ENCODE data around the gene WHAMM. TPM values are rescaled to one million over a fixed set of nuclear protein-coding genes. Genes with fewer than 3 reads are reported as not detected.

Gene WHAMM
- polyA plus RNA-seq, 1 donor = 12.8 TPM

- Histone ChIP-seq H3K4me1 (ENCODE audit: control insufficient read depth, insufficient read depth, low read length) (no peaks in the 10 kb centered on the region), H3K36me3 (ENCODE audit: control insufficient read depth, insufficient read depth, low read length) (no peaks in the 10 kb centered on the region), H3K4me3 (ENCODE audit: low read length) (no peak overlapping the region), H3K27ac (ENCODE audit: low read length) (no peak overlapping the region), H3K27me3 (ENCODE audit: control insufficient read depth, insufficient read depth, low read length) (peaks cover 5% of the 10 kb centered on the region), H3K9me3 (ENCODE audit: control insufficient read depth, low read depth, low read length) (no peaks in the 10 kb centered on the region)
- DNase-seq = no peak
- no CpG with 5 or more reads among the region's 1 CpG for WGBS (ENCODE audit: insufficient coverage, low lambda C conversion rate)
These were observed 6.9 kb upstream of the WHAMM start for GRCh38 chr15:82802497-82802896.

- DNase-seq = no peak
- Histone ChIP-seq H3K4me3 (ENCODE audit: low read length) (no peak overlapping the region), H3K36me3 (ENCODE audit: control insufficient read depth, insufficient read depth, low read length) (no peaks in the 10 kb centered on the region), H3K9me3 (ENCODE audit: control insufficient read depth, low read depth, low read length) (no peaks in the 10 kb centered on the region), H3K27ac (ENCODE audit: low read length) (no peak overlapping the region), H3K4me1 (ENCODE audit: control insufficient read depth, insufficient read depth, low read length) (no peaks in the 10 kb centered on the region), H3K27me3 (ENCODE audit: control insufficient read depth, insufficient read depth, low read length) (peaks cover 5% of the 10 kb centered on the region)
- no CpG with 5 or more reads among the region's 2 CpGs for WGBS (ENCODE audit: insufficient coverage, low lambda C conversion rate)
These were observed 5.4 kb upstream of the WHAMM start for GRCh38 chr15:82803793-82804574.

- H3K9me3 ChIP-seq (ENCODE audit: control insufficient read depth, low read depth, low read length) = no peaks in the 10 kb centered on the region
- WGBS (ENCODE audit: insufficient coverage, low lambda C conversion rate) = no CpG with 5 or more reads among the region's 1 CpG
- no peaks in the 10 kb centered on the region for H3K4me1 ChIP-seq (ENCODE audit: control insufficient read depth, insufficient read depth, low read length)
- peak in 1 of 2 donors; percentile 17 for DNase-seq
- H3K27ac ChIP-seq (ENCODE audit: low read length) = no peak overlapping the region
- no peaks in the 10 kb centered on the region for H3K27me3 ChIP-seq (ENCODE audit: control insufficient read depth, insufficient read depth, low read length)
- no peak overlapping the region for H3K4me3 ChIP-seq (ENCODE audit: low read length)
- no peaks in the 10 kb centered on the region for H3K36me3 ChIP-seq (ENCODE audit: control insufficient read depth, insufficient read depth, low read length)
These were observed 4.9 kb upstream of the WHAMM start for GRCh38 chr15:82804575-82804949.

DNA sequence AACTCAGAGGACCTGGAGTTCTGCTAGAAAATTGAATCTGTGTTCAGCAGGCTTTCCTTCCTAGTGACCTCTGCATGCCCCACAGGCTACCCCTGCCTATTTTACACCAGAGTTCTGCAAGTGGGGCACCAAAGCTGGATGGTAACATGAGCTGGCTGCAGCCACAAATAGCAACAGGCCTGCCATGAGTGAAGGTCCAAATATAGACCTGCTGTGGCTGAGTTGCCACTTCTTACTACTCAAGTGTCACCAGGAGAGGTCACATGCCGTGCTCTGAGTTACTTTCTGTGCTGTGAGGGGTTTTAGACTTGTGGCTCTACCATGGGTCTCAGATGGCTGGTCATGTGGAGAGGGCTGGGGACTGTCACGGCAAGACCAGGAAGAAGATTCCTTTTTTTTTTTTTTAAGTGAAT lies 3.4 kb upstream of the WHAMM start, which contains the start of gene FSD2:
Gene FSD2 (minus strand): TSS at position 76 of the 413 bp plus-strand sequence. CDS start 18,679 bp downstream, outside the sequence.
- no peak within 1 kb of the TSS for H3K27ac ChIP-seq (ENCODE audit: low read length)
- H3K36me3 ChIP-seq (ENCODE audit: control insufficient read depth, insufficient read depth, low read length) = no peaks in the 10 kb centered on the region
- H3K9me3 ChIP-seq (ENCODE audit: control insufficient read depth, low read depth, low read length) = no peaks in the 10 kb centered on the region
- no peak for DNase-seq
- no peak within 1 kb of the TSS for H3K4me3 ChIP-seq (ENCODE audit: low read length)
- no peaks in the 10 kb centered on the region for H3K27me3 ChIP-seq (ENCODE audit: control insufficient read depth, insufficient read depth, low read length)
- H3K4me1 ChIP-seq (ENCODE audit: control insufficient read depth, insufficient read depth, low read length) = no peaks in the 10 kb centered on the region
- WGBS (ENCODE audit: insufficient coverage, low lambda C conversion rate) = no CpG with 5 or more reads among the region's 2 CpGs

GRCh38 chr15:82807920-82808633 lies 1.4 kb upstream of the WHAMM start:
- Histone ChIP-seq H3K4me1 (ENCODE audit: control insufficient read depth, insufficient read depth, low read length) (no peaks in the 10 kb centered on the region), H3K4me3 (ENCODE audit: low read length) (no peak overlapping the region), H3K27ac (ENCODE audit: low read length) (no peak overlapping the region), H3K27me3 (ENCODE audit: control insufficient read depth, insufficient read depth, low read length) (no peaks in the 10 kb centered on the region), H3K36me3 (ENCODE audit: control insufficient read depth, insufficient read depth, low read length) (peaks cover 1% of the 10 kb centered on the region), H3K9me3 (ENCODE audit: control insufficient read depth, low read depth, low read length) (no peaks in the 10 kb centered on the region)
- DNase-seq = no peak
- 90% methylated on average over 2 of the region's 11 CpGs for WGBS (ENCODE audit: insufficient coverage, low lambda C conversion rate)

DNA sequence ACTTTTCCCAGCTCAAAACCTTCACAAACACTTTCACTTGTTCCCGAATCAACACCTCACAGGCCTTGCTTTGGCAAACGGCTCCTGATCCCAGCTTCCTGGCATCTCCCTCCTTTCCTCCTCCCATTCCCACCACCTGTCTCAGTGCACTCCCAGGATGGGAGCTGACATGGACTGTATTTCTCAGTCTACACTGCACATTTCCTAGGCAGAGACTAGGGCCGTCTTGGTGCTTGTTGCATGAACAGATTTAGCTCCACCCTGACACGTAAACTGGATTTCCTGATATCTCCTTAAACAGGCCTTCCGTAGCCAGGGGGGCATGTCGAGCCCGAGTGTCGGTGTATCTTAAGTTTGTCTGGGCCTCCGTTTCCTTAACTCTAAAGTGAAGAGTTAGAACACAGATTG lies 790 bp upstream of the WHAMM start:
- 80% methylated on average over 7 of the region's 9 CpGs for WGBS (ENCODE audit: insufficient coverage, low lambda C conversion rate)
- no peak overlapping the region for H3K4me3 ChIP-seq (ENCODE audit: low read length)
- no peak for DNase-seq

DNA sequence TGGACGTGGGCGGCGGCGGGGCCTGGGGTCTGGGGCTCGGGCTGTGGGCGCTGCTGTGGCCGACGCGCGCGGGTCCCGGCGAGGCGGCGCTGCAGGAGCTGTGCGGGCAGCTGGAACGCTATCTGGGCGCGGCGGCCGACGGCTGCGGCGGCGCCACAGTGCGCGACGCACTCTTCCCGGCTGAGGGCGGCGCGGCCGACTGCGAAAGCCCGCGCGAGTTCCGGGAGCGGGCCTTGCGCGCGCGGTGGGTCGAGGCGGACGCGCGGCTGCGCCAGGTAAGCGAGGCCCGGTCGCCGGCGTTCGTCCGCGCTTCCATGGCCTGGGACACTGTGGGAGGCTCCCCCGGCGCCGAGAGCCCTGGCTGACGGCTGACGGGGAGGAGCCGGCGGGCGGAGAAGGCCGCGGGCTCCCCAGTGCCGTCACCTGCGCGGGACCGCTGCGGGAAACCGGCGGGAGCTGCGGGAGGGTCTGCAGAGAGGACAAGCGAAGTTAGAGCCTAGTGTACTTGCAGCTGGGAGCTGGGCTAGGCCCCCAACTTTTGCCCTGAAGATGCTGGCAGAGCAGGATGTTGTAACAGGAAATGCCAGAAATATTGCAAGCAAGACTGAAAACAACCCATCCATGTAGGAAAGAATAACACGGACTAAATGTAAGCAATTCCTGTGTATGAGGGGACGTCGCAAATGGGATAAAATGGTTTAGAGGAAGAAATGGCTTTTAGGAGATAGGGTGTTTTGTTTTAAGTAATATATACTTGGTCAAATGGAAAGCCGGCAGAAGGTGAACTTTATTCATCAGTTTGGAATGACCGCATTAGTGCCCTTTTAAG lies 847 bp downstream of the WHAMM start:
- Histone ChIP-seq H3K36me3 (ENCODE audit: control insufficient read depth, insufficient read depth, low read length) (peaks cover 14% of the 10 kb centered on the region), H3K27ac (ENCODE audit: low read length) (peak overlapping the region; percentile 99), H3K4me1 (ENCODE audit: control insufficient read depth, insufficient read depth, low read length) (no peaks in the 10 kb centered on the region), H3K27me3 (ENCODE audit: control insufficient read depth, insufficient read depth, low read length) (no peaks in the 10 kb centered on the region), H3K9me3 (ENCODE audit: control insufficient read depth, low read depth, low read length) (no peaks in the 10 kb centered on the region), H3K4me3 (ENCODE audit: low read length) (peak overlapping the region; percentile 60)
- peak in 1 of 2 donors; percentile 37 for DNase-seq
- WGBS (ENCODE audit: insufficient coverage, low lambda C conversion rate) = 0% methylated on average over 1 of the region's 81 CpGs

More for the DNA sequence above, 790 bp upstream of the WHAMM start:
- Histone ChIP-seq H3K27ac (ENCODE audit: low read length) (peak overlapping the region; percentile 53), H3K9me3 (ENCODE audit: control insufficient read depth, low read depth, low read length) (no peaks in the 10 kb centered on the region), H3K4me1 (ENCODE audit: control insufficient read depth, insufficient read depth, low read length) (no peaks in the 10 kb centered on the region), H3K27me3 (ENCODE audit: control insufficient read depth, insufficient read depth, low read length) (no peaks in the 10 kb centered on the region), H3K36me3 (ENCODE audit: control insufficient read depth, insufficient read depth, low read length) (peaks cover 5% of the 10 kb centered on the region)

DNA sequence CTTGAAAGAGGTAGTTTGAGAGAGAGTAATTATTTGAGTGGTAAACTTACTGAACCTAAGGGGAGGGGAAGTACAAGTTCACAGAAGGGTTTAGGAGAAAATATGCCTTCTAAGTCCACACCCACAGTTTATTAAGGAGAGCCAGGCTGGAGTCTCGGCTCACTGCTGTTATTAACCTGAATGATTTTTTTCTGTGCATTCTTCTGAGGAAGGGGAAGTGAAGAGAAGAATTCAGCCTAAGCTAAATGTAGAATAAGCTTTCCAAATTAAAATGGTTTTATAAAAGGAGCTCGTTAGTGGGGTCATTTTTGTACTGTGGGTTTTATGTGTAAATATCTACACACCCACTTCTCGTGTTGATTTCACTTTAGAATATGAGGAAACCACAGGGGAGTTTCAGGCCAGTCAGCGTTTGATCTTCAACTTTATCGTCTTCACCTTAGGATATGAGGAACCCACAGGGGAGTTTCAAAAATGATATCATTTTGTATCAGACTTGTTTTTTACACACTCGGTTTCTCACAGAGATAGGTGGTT lies 1.5 kb downstream of the WHAMM start:
- Histone ChIP-seq H3K27me3 (ENCODE audit: control insufficient read depth, insufficient read depth, low read length) (no peaks in the 10 kb centered on the region), H3K9me3 (ENCODE audit: control insufficient read depth, low read depth, low read length) (no peaks in the 10 kb centered on the region), H3K4me1 (ENCODE audit: control insufficient read depth, insufficient read depth, low read length) (no peaks in the 10 kb centered on the region), H3K36me3 (ENCODE audit: control insufficient read depth, insufficient read depth, low read length) (peaks cover 20% of the 10 kb centered on the region), H3K4me3 (ENCODE audit: low read length) (peak overlapping the region; percentile 60), H3K27ac (ENCODE audit: low read length) (peak overlapping the region; percentile 99)
- peak in 1 of 2 donors; percentile 37 for DNase-seq
- WGBS (ENCODE audit: insufficient coverage, low lambda C conversion rate) = no CpG with 5 or more reads among the region's 6 CpGs

DNA sequence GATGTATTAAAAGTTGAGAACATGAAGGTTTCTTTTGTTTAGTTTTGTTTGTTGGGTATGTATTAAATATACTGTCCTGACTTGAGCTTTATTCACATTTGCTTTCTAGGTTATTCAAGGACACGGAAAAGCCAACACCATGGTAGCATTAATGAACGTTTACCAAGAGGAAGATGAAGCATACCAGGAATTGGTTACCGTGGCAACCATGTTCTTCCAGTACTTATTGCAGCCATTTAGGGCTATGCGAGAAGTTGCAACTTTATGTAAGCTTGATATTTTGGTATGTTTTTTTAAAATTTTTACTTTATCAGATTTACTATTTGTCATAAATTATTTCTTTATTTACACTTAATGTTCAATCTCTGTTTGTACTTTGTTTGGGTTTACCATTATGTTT lies 3.6 kb downstream of the WHAMM start:
- WGBS (ENCODE audit: insufficient coverage, low lambda C conversion rate) = no CpG with 5 or more reads among the region's 4 CpGs
- DNase-seq = no peak
- Histone ChIP-seq H3K27me3 (ENCODE audit: control insufficient read depth, insufficient read depth, low read length) (no peaks in the 10 kb centered on the region), H3K4me3 (ENCODE audit: low read length) (no peak overlapping the region), H3K36me3 (ENCODE audit: control insufficient read depth, insufficient read depth, low read length) (peaks cover 39% of the 10 kb centered on the region), H3K27ac (ENCODE audit: low read length) (no peak overlapping the region), H3K4me1 (ENCODE audit: control insufficient read depth, insufficient read depth, low read length) (no peaks in the 10 kb centered on the region), H3K9me3 (ENCODE audit: control insufficient read depth, low read depth, low read length) (no peaks in the 10 kb centered on the region)

DNA sequence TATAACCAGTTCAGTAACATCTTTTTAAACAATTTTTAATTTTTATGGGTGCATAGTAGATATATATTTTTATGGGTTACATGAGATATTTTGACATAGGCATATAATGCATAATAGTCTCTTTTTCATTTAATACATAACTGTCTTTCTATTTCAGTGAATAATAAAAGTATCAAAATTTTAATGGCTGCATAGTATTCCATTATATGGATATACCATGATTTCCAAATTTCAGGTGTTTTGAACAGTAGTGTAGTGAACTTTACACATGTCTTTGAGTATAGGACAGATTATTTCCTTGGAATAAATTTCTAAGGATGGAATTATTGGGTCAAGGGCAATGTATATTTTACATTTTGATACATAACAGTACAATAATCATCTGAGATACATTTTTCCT lies 10.7 kb downstream of the WHAMM start:
- Histone ChIP-seq H3K4me3 (ENCODE audit: low read length) (no peak overlapping the region), H3K27ac (ENCODE audit: low read length) (no peak overlapping the region), H3K36me3 (ENCODE audit: control insufficient read depth, insufficient read depth, low read length) (peaks cover 54% of the 10 kb centered on the region), H3K4me1 (ENCODE audit: control insufficient read depth, insufficient read depth, low read length) (no peaks in the 10 kb centered on the region), H3K9me3 (ENCODE audit: control insufficient read depth, low read depth, low read length) (no peaks in the 10 kb centered on the region), H3K27me3 (ENCODE audit: control insufficient read depth, insufficient read depth, low read length) (no peaks in the 10 kb centered on the region)
- DNase-seq = no peak
